H1 (cell line): ENCODE results near the gene SVIL. TPM values are rescaled to one million over a fixed set of nuclear protein-coding genes. Genes with fewer than 3 reads are reported as not detected.

Experiments used
- CTCF ChIA-PET: fragments of 300-600 bp; sonication (Branson Sonifier 250); formaldehyde crosslinking; loops from one replicate; lab custom pipeline; 2021; ENCODE audit not compliant: partially characterized antibody; lab: Charles Lee
- POLR2A ChIA-PET: fragments of 300-600 bp; sonication (Branson Sonifier 250); formaldehyde crosslinking; loops from one replicate; lab custom pipeline; 2021; ENCODE audit warnings: inconsistent platforms; ENCODE audit not compliant: partially characterized antibody; lab: Charles Lee
- DNase-seq, 2 experiments: peaks; one replicate each; pipeline versions ENCODE4 v3.0.0 to v3.0.0-alpha.2; 2010 to 2022; ENCODE audit warnings: low spot score in 2 of 2, low read depth in 1 of 2, mixed read lengths in 1 of 2
- FAIRE-seq: peaks from 2 replicates; lab custom pipeline; 2011; peaks lifted over from hg19 to GRCh38; lab: Jason Lieb, UNC
- H2AFZ ChIP-seq: 2 replicates; pipeline ENCODE4 v1.8.1; 2012; ENCODE audit warnings: low read length, inconsistent platforms
- H2AK5ac ChIP-seq: 2 replicates; pipeline ENCODE4 v1.6.1; 2013; ENCODE audit warnings: low read depth, low read length
- H2BK120ac ChIP-seq: replicated peaks from 2 replicates; pipeline ENCODE3; 2013; ENCODE audit warnings: low read depth, low read length, inconsistent platforms
- H2BK12ac ChIP-seq: 2 replicates; pipeline ENCODE4 v1.6.1; 2013; ENCODE audit warnings: low read depth, low read length
- H2BK15ac ChIP-seq: 2 replicates; pipeline ENCODE4 v1.6.1; 2013; ENCODE audit warnings: low read length
- H2BK20ac ChIP-seq: 2 replicates; pipeline ENCODE4 v1.6.1; 2013; ENCODE audit warnings: low read length
- H2BK5ac ChIP-seq: 2 replicates; pipeline ENCODE4 v1.6.1; 2013; ENCODE audit warnings: low read depth, low read length
- H3K14ac ChIP-seq: 2 replicates; pipeline ENCODE4 v1.6.1; 2013; ENCODE audit warnings: inconsistent platforms; ENCODE audit not compliant: insufficient read length
- H3K18ac ChIP-seq: 2 replicates; pipeline ENCODE4 v1.6.1; 2013; ENCODE audit warnings: low read length; ENCODE audit errors: extremely low read depth
- H3K23ac ChIP-seq: 2 replicates; pipeline ENCODE4 v1.6.1; 2013; ENCODE audit warnings: inconsistent platforms; ENCODE audit not compliant: insufficient read length
- H3K23me2 ChIP-seq: 2 replicates; pipeline ENCODE4 v1.6.1; 2013; ENCODE audit warnings: low read depth, low read length
- H3K27ac ChIP-seq: 2 replicates; pipeline ENCODE4 v1.6.1; 2011; ENCODE audit warnings: low read depth, low read length, inconsistent platforms
- H3K27me3 ChIP-seq, 4 experiments: replicated peaks in 1 of 4; 1 replicate in 1 of 4; 2 replicates in 3 of 4; pipeline versions ENCODE4 v1.6.1 to v1.8.1; 2011 to 2013; ENCODE audit warnings: low read length in 3 of 4, mild to moderate bottlenecking in 3 of 4, inconsistent platforms in 2 of 4, mixed read lengths in 2 of 4, moderate library complexity in 1 of 4; ENCODE audit not compliant: control insufficient read depth in 3 of 4, insufficient read depth in 3 of 4; ENCODE audit errors: extremely low read depth in 1 of 4
- H3K36me3 ChIP-seq, 4 experiments: 2 replicates each; pipeline versions ENCODE4 v1.6.1 to v1.8.1; 2011 to 2013; ENCODE audit warnings: mild to moderate bottlenecking in 4 of 4, low read length in 3 of 4, moderate library complexity in 2 of 4, control low read depth in 1 of 4, inconsistent platforms in 1 of 4; ENCODE audit not compliant: insufficient read depth in 4 of 4, control insufficient read depth in 2 of 4
- H3K4ac ChIP-seq: replicated peaks from 2 replicates; pipeline ENCODE3; 2013; ENCODE audit warnings: low read length, low read depth, mixed read lengths, inconsistent platforms; ENCODE audit not compliant: insufficient read length
- H3K4me1 ChIP-seq, 4 experiments: replicated peaks in 1 of 4; 1 replicate in 1 of 4; 2 replicates in 3 of 4; pipeline versions ENCODE4 v1.6.1 to v1.8.1; 2011 to 2013; ENCODE audit warnings: low read length in 3 of 4, inconsistent platforms in 2 of 4, mixed read lengths in 1 of 4; ENCODE audit not compliant: insufficient read depth in 4 of 4, control insufficient read depth in 3 of 4
- H3K4me2 ChIP-seq, 2 experiments: 2 replicates each; pipeline versions ENCODE4 v1.6.1 to v1.8.1; 2011 to 2013; ENCODE audit warnings: low read depth in 2 of 2, low read length in 2 of 2, control low read depth in 1 of 2, inconsistent platforms in 1 of 2, mild to moderate bottlenecking in 1 of 2; ENCODE audit not compliant: insufficient read depth in 1 of 2
- H3K4me3 ChIP-seq, 4 experiments: fragments of 200-600, 300-600 bp in 1 of 4; sonication (generic), shearing (Covaris generic), sonication (Bioruptor Twin) in 1 of 4; 2 replicates each; pipeline versions ENCODE4 v1.5.1 to v1.8.1; 2011 to 2016; ENCODE audit warnings: low read length in 4 of 4, low read depth in 3 of 4, control low read depth in 2 of 4, inconsistent platforms in 2 of 4, mild to moderate bottlenecking in 2 of 4, mixed read lengths in 1 of 4, moderate library complexity in 1 of 4; ENCODE audit not compliant: insufficient read depth in 2 of 4; ENCODE audit errors: extremely low read depth in 1 of 4
- H3K56ac ChIP-seq: replicated peaks from 2 replicates; pipeline ENCODE3; 2013; ENCODE audit warnings: low read depth, mild to moderate bottlenecking, mixed read lengths, low read length, inconsistent platforms; ENCODE audit not compliant: insufficient read length
- H3K79me1 ChIP-seq: 2 replicates; pipeline ENCODE4 v1.6.1; 2013; ENCODE audit warnings: low read depth, low read length, control low read depth
- H3K79me2 ChIP-seq, 2 experiments: 2 replicates each; pipeline versions ENCODE4 v1.6.1 to v1.8.1; 2012 to 2013; ENCODE audit warnings: low read length in 2 of 2, mild to moderate bottlenecking in 2 of 2, inconsistent platforms in 1 of 2; ENCODE audit not compliant: insufficient read depth in 2 of 2, control insufficient read depth in 1 of 2
- H3K9ac ChIP-seq, 4 experiments: replicated peaks in 1 of 4; 1 replicate in 1 of 4; 2 replicates in 3 of 4; pipeline versions ENCODE4 v1.6.1 to v1.8.1; 2011 to 2013; ENCODE audit warnings: low read depth in 3 of 4, low read length in 3 of 4, control low read depth in 2 of 4, mild to moderate bottlenecking in 2 of 4, moderate library complexity in 2 of 4, inconsistent platforms in 1 of 4; ENCODE audit errors: extremely low read depth in 1 of 4
- H3K9me3 ChIP-seq, 2 experiments: 2 replicates each; pipeline versions ENCODE4 v1.6.1 to v1.8.1; 2012 to 2013; ENCODE audit warnings: mild to moderate bottlenecking in 2 of 2, moderate library complexity in 2 of 2, control low read depth in 1 of 2, inconsistent platforms in 1 of 2, low read depth in 1 of 2, low read length in 1 of 2, mixed read lengths in 1 of 2; ENCODE audit not compliant: insufficient read depth in 2 of 2
- H4K20me1 ChIP-seq, 2 experiments: replicated peaks in 1 of 2; 2 replicates each; pipeline versions ENCODE3 to v1.8.1; 2011 to 2013; ENCODE audit warnings: inconsistent platforms in 2 of 2, low read length in 2 of 2, mild to moderate bottlenecking in 1 of 2; ENCODE audit not compliant: insufficient read depth in 2 of 2, control insufficient read depth in 1 of 2
- H4K5ac ChIP-seq: 2 replicates; pipeline ENCODE4 v1.6.1; 2013; ENCODE audit warnings: low read length, low read depth, mixed read lengths, inconsistent platforms; ENCODE audit not compliant: insufficient read length
- H4K8ac ChIP-seq: 2 replicates; pipeline ENCODE4 v1.8.0; 2013; ENCODE audit warnings: mild to moderate bottlenecking, moderate library complexity, low read length, inconsistent platforms; ENCODE audit not compliant: insufficient read depth; ENCODE audit errors: extremely low read depth
- H4K91ac ChIP-seq: replicated peaks from 2 replicates; pipeline ENCODE3; 2013; ENCODE audit warnings: low read length, mixed read lengths, inconsistent platforms; ENCODE audit not compliant: insufficient read length
- HDAC2 ChIP-seq, 2 experiments: fragments of 300-600 bp in 1 of 2; sonication (generic) in 1 of 2; IDR thresholded peaks; 2 replicates each; pipeline ENCODE4 v1.6.1; 2011 to 2012; ENCODE audit warnings: low read depth in 2 of 2, low read length in 2 of 2, mild to moderate bottlenecking in 2 of 2, moderate library complexity in 2 of 2, borderline replicate concordance in 1 of 2, inconsistent platforms in 1 of 2
- KDM4A ChIP-seq: IDR thresholded peaks from one replicate; pipeline ENCODE4 v1.7.1; 2012; ENCODE audit warnings: low read depth, mild to moderate bottlenecking, moderate library complexity, low read length, inconsistent platforms; ENCODE audit not compliant: severe bottlenecking
- MAFK ChIP-seq: IDR thresholded peaks from 2 replicates; pipeline ENCODE4 v1.6.1; 2012; ENCODE audit warnings: low read depth, mild to moderate bottlenecking, improper control_type of control experiment, low read length
- RAD21 ChIP-seq, 2 experiments: IDR thresholded peaks in 1 of 2; conservative IDR thresholded peaks in 1 of 2; 2 replicates each; pipeline ENCODE4 v1.6.1; 2011; ENCODE audit warnings: low read depth in 2 of 2, low read length in 2 of 2, improper control_type of control experiment in 1 of 2, inconsistent platforms in 1 of 2, mild to moderate bottlenecking in 1 of 2, moderate library complexity in 1 of 2
- RFX5 ChIP-seq: IDR thresholded peaks from 2 replicates; pipeline ENCODE4 v1.6.1; 2011; ENCODE audit warnings: low read depth, low read length, improper control_type of control experiment, borderline replicate concordance
- TAF1 ChIP-seq: IDR thresholded peaks from 2 replicates; pipeline ENCODE4 v1.6.1; 2011; ENCODE audit warnings: mild to moderate bottlenecking, low read depth, low read length
- WGBS, 2 experiments: shearing (Covaris generic) in 1 of 2; methylation state at CpG; one replicate each; pipeline versions ENCODE4 v1.1.6 to v1.1.7; 2013 to 2015; ENCODE audit warnings: low lambda C conversion rate in 2 of 2, mixed read lengths in 2 of 2, inconsistent platforms in 1 of 2, low coverage in 1 of 2, missing lambda C conversion rate in 1 of 2; ENCODE audit not compliant: insufficient replicate concordance in 2 of 2, insufficient coverage in 1 of 2, insufficient read length in 1 of 2; ENCODE audit errors: extremely low coverage in 1 of 2, missing lambda C conversion rate in 1 of 2; 5-methylcytosine and 5-hydroxymethylcytosine counted together
- polyA plus RNA-seq, 7 experiments: library from polyadenylated mRNA; depleted of rRNA in 3 of 7; stranded (reverse) in 5 of 7; unstranded in 2 of 7; fragments of >200 nt in 5 of 7; fragments of 200-250 nt in 2 of 7; gene quantifications; 1 replicate in 5 of 7; 2 replicates in 1 of 7; 4 replicates in 1 of 7; pipeline versions ENCODE4 v1.2.1 to v1.2.3, GENCODE V29; 2011 to 2013; ENCODE audit warnings: missing spikeins in 2 of 7, mixed read lengths in 2 of 7
- total RNA-seq: library from RNA; stranded (reverse); fragmentation: NEBNext Ultra II Directional; extraction: Animal tissue kit (Norgen Biotek cat#: 25700); gene quantifications from 2 replicates; pipeline ENCODE4 v1.2.1, GENCODE V29; 2021

SVIL gene
- total and polyA plus RNA-seq, 2 of the 8 experiments (the other 6 are each of a cell fraction or from before 2014, with no cell fraction given) = 4.7 to 15.4 TPM

DNA sequence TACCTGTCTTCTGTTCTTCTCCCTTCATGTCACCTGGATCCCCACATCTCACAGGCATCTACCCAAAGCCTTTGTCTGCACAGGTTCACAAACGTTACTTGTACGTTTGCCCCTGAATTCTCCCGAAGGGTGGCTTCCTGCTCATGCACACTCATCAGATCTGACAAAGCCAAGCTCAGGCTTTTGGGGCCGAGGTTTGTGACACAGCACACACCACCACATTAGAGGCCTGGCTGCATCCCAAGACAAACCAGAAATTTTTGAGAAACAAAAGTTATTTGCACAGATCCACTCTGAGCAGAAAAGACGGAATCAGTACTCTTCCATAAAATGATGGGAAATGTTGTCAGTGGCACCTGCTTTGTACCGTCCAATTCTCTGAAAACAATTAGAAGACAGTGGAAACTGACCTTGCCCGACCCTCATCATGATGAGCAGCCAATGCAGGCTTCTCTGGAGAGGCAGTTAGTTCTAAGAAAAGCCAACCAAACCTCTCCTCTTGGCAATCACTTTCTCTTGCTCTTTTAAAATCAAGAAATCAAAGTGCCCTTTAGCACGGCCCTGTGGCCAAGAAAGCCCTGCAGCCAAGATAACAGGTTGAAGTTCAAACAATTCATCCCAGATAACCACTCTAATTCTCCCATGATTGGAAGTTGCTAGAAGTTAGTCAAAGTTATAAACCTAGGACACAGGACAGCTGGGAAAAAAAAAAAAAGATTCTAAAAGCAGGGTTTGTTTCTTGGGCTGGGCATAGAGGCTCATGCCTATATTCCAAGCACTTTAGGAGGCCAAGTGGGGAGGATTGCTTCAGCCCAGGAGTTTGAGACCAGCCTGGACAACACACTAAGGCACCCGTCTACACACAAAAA lies 13.6 kb upstream of the SVIL start:
- WGBS, 2 experiments = 87% methylated on average over 9 of the region's 9 CpGs; no CpG with 5 or more reads in 1 of the 2 experiments
- CTCF ChIA-PET = interaction anchor here (0.6 to 1.8 kb wide), 5 partner anchors 9 to 94 kb away, joined by 3 to 5 read pairs (median 4); no protein-coding TSS in a partner anchor
- H3K79me2 ChIP-seq = no peaks in the 10 kb centered on the region

More for the DNA sequence above, 13.6 kb upstream of the SVIL start:
- H3K18ac ChIP-seq = no peak overlapping the region
- no peak overlapping the region for H4K91ac ChIP-seq
- H2AK5ac ChIP-seq = no peak overlapping the region
- TF ChIP-seq TAF1 = no peak
- TF ChIP-seq MAFK = no peak
- no peak for TF ChIP-seq RAD21 (IDR thresholded peaks at IDR 0.05 in 1 of 2, conservative IDR thresholded peaks at IDR 0.05 in 1 of 2; ENCODE audit: low read depth in 2 of 2, low read length in 2 of 2)
- no peak for TF ChIP-seq RFX5
- no peak for TF ChIP-seq HDAC2 (IDR thresholded peaks at IDR 0.05; ENCODE audit: borderline replicate concordance in 1 of 2, low read depth in 2 of 2, low read length in 2 of 2)
- no peak for TF ChIP-seq KDM4A
- no peaks in the 10 kb centered on the region for H3K9me3 ChIP-seq
- FAIRE-seq (no peak), DNase-seq (no peak)
- H2BK12ac ChIP-seq = no peak overlapping the region
- H3K14ac ChIP-seq = no peak overlapping the region
- no peak overlapping the region for H3K4me2 ChIP-seq
- no peak overlapping the region for H3K4ac ChIP-seq
- H2BK120ac ChIP-seq = no peak overlapping the region
- H3K36me3 ChIP-seq = no peaks in the 10 kb centered on the region; a peak in 1 of 8 replicates
- no peak overlapping the region for H2AFZ ChIP-seq
- H3K23me2 ChIP-seq = no peaks in the 10 kb centered on the region; the same call in 1 of the 2 replicates
- no peak overlapping the region for H2BK20ac ChIP-seq
- H2BK15ac ChIP-seq = no peak overlapping the region
- H4K5ac ChIP-seq = no peak overlapping the region
- no peak overlapping the region for H3K56ac ChIP-seq
- POLR2A ChIA-PET = interaction anchor here (1.6 kb wide), 1 partner anchor 13 kb away, joined by 5 read pairs; no protein-coding TSS in a partner anchor
- H4K20me1 ChIP-seq = no peaks in the 10 kb centered on the region
- no peak overlapping the region for H2BK5ac ChIP-seq
- no peak overlapping the region for H3K9ac ChIP-seq
- H3K23ac ChIP-seq = no peak overlapping the region
- H4K8ac ChIP-seq = no peak overlapping the region
- H3K79me1 ChIP-seq = no peaks in the 10 kb centered on the region
- no peaks in the 10 kb centered on the region for H3K27me3 ChIP-seq
- peaks cover 0 to 7% (median 3%) of the 10 kb centered on the region in 4 experiments; a peak in 2 of 7 replicates for H3K4me1 ChIP-seq
- no peak overlapping the region for H3K27ac ChIP-seq
- H3K4me3 ChIP-seq = no peak overlapping the region
